HG03378 (cell line): ENCODE measurements around the gene FAM89A.

Experiments used
- ATAC-seq: cut with Tn5 transposase; IDR thresholded peaks from one replicate; pipeline ENCODE4 v1.9.1; 2021; ENCODE audit warnings: mild to moderate bottlenecking, moderate library complexity; ENCODE audit not compliant: unreplicated experiment

Gene FAM89A

GRCh38 chr1:231040019-231040799 lies at the start of gene FAM89A:
Gene FAM89A, minus strand, starts transcription at chr1:231040254. Its CDS starts 43 bp downstream, at chr1:231040211.
- no peak for ATAC-seq

GRCh38 chr1:231084353-231084752 lies 44.3 kb upstream of the FAM89A start:
- no peak for ATAC-seq

- ATAC-seq: no peak
Observed at GRCh38 chr1:231079163-231079562, 39.1 kb upstream of the FAM89A start.

GRCh38 chr1:231078250-231078649 lies 38.2 kb upstream of the FAM89A start:
- no peak for ATAC-seq

GRCh38 chr1:231076802-231077201 lies 36.7 kb upstream of the FAM89A start:
- no peak for ATAC-seq

GRCh38 chr1:231075497-231075896 lies 35.4 kb upstream of the FAM89A start:
- ATAC-seq: no peak

- no peak for ATAC-seq
Observed at GRCh38 chr1:231075020-231075419, 35.0 kb upstream of the FAM89A start.

GRCh38 chr1:231074046-231074445 lies 34.0 kb upstream of the FAM89A start:
- ATAC-seq: no peak

- no peak for ATAC-seq
Observed at GRCh38 chr1:231073331-231073730, 33.3 kb upstream of the FAM89A start.

GRCh38 chr1:231072502-231073094 lies 32.5 kb upstream of the FAM89A start:
- ATAC-seq: no peak

GRCh38 chr1:231072041-231072440 lies 32.0 kb upstream of the FAM89A start:
- ATAC-seq: no peak

- ATAC-seq: no peak
Observed at GRCh38 chr1:231070758-231071444, 30.8 kb upstream of the FAM89A start.

GRCh38 chr1:231069333-231069732 lies 29.3 kb upstream of the FAM89A start:
- ATAC-seq: no peak

- ATAC-seq: no peak
Observed at GRCh38 chr1:231068762-231069161, 28.7 kb upstream of the FAM89A start.

- ATAC-seq: no peak
Observed at GRCh38 chr1:231065510-231066241, 25.6 kb upstream of the FAM89A start.

GRCh38 chr1:231064418-231064817 lies 24.4 kb upstream of the FAM89A start:
- ATAC-seq: no peak

GRCh38 chr1:231063331-231063730 lies 23.3 kb upstream of the FAM89A start:
- ATAC-seq: no peak

- no peak for ATAC-seq
Observed at GRCh38 chr1:231062500-231063270, 22.6 kb upstream of the FAM89A start.

- no peak for ATAC-seq
Observed at GRCh38 chr1:231059566-231060193, 19.6 kb upstream of the FAM89A start.
